ENCODE data around the gene RNF168.
"Not testable (repeated sequence)": the region's sequence is repeated elsewhere in the genome, so short reads cannot be mapped to it uniquely, and the experiment has no call there.

The RNF168 gene

DNA sequence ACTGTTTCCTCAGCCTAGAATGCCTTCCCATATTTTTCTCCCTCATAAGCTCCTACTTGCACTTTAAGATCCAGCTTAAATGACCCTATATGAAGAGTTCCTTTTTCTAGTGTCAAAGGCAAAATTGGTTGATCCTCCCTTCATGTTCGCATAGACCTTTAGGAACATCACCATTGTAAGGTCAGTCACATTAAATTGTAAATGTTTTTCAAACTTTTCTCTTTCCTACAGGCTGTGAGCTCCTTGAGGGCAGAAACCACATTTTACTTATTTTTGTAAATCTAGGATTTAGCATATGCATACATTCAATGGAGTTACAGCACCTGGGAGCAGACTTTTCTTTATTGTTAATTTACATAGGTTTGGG is 10.8 kb upstream of the RNF168 start:
- no peak for DNase-seq

DNA sequence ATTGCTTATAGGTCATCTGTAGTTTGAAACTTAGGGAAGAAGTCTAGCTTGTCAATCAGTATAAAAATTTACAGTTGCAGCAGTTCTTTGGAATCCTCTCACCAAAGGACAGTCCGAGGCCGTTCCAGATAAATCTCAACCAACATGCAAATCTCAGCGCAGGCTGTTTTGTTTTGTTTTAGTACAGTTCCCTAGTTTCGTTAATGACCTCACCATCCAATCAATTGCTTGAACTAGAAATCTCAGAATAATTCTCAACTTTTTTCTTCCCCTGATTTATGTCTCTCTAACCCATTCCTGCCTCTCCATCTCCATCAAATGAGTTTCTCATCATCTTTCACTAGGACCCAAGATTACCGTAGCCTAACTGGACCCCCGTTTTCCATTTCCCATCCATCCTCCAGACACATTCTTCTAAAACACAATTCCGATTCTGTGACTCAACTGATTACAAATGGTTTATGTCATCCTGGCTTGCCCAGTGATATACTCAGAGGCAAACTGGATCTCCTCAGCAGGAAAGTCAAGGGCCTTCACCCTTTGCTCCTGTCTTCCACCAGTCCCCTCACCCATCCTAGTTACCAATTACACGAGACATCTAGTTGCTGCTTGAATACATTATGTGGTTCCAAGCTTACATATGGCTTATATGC is 10.3 kb upstream of the RNF168 start:
- DNase-seq, result no peak

GRCh38 chr3:196511646-196512425 is 8.3 kb upstream of the RNF168 start:
- not testable (repeated sequence) for DNase-seq

- DNase-seq, result not testable (repeated sequence)
Observed at GRCh38 chr3:196511108-196511507, 7.5 kb upstream of the RNF168 start.

DNA sequence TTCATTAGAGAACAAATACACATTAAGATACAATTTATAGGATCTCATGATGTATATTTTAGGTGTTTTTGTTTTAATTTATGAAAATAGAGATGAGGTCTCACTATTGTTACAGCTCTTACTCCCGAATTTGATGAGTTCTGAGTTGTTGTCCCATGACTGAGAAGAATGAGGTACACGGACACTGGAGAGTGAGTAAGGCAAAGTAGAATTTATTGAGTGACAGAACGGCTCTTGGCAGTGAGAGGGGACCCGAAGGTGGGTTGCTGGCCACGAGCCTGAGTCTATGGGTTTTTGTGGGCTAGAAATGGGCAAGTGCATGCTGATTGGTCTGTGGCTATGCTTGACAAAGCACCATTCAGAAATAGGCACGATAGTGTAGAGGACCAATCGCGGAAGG is 3.1 kb upstream of the RNF168 start:
- DNase-seq, result no peak

DNA sequence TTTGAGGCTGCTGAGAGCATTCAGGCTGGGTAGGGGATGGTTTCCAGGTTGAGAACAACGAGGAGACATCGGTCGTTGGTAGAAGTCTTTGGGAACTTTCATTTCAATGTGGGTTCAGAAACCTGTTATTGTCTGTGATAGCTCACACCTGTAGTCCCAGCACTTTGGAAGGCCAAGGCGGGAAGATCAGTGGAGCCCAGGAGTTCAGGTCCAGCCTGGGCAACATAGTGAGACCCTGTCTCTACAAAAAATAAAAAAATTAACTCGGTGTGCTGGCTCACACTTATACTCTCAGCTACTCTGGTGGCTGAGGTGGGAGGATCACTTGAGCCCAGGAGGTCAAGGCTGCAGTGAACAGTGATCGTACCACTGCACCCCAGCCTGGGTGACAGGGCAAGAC is 988 bp upstream of the RNF168 start:
- DNase-seq, result no peak

DNA sequence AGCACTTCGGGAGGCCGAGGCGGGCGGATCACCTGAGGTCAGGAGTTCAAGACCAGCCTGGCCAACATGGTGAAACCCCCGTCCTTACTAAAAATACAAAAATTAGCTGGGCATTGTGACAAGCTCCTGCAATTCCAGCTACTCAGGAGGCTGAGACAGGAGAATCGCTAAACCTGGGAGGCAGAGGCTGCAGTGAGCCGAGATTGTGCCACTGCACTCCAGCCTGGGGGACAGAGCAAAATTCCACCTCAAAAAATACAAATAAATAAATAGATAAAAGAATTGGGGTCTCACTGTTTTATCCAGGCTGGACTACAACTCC is 470 bp upstream of the RNF168 start:
- not testable (repeated sequence) for DNase-seq

- DNase-seq, result peak; percentile 28
Observed at GRCh38 chr3:196502775-196503195, 783 bp downstream of the RNF168 start.

DNA sequence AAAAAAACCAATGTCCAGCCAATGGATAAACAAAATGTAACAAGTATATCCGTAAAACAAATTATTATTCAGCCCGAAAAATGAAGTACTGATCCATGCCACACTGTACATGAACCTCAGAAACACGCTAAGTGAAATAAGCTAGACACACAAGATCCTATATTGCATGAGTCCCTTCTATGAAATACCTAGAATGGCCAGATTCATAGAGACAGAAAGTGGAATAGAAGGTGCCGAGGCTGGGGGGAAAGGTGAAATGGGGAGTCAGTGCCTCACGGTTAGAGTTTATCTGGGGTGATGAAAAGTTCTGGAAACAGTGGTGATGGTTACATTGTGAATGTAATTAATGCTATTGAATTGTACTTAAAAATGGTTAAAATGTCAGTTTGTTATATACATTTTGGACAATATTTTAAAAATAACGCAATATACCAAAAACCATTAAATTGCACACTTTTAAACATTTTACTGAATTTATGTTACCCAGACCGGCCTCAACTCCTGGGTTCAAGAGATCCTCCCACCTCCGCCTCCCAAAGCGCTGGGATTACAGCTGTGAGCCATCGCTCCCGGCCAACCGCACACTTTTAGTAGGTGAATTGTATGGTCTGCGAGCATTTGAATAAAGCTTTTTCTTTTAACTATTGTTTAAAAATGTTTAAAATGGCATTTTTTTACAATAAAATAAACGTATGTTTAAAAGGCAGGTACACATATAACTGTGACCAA is 2.1 kb downstream of the RNF168 start:
- peak; percentile 8 for DNase-seq

DNA sequence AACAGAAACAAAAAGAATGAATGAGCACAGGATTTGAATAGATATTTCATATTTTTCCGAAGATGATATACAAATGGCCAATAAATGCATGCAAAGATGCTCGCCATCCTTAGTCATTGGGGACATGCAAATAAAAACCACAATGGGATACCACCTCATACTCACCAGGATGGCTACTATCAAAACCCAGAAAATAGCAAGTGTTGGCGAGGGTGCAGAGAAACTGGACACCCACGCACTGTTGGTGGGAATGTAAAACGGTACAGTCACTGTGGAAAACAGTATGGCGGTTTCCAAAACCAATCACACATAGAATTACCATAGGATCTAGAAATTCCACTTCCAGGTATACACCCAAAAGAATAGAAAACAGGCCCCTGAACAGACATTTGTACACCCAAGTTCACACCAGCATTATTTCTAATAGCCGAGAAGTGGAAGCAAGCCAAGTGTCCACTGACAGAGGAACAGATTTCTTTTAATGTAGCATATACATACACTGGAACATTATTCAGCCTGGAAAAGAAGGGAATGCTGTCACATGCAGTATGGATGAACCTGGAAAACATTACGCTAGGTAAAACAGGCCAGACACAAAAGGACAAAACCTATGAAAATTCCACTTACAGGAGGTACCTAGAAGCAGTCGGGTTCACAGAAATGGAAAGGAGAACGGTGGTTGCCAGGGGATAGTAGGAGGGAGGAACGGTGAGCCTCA is 3.6 kb downstream of the RNF168 start:
- DNase-seq, result peak; percentile 10

- DNase-seq, result no peak
Observed at GRCh38 chr3:196499061-196499460, 4.5 kb downstream of the RNF168 start.

DNA sequence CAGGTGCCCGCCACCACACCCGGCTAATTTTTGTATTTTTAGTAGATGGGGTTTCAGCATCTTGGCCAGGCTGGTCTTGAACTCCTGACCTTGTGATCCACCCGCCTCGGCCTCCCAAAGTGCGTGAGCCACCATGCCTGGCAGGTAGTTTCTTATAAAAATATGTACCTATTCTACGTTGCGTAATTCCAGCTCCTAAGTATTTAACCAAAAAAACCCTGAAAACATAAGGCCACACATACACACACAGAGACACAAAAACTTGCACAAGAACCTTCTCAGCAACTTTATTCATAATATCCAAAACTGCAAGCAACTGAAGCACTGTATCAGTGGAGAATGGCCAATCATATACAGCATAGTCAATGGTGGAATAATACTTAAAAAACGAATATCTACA is 5.3 kb downstream of the RNF168 start:
- no peak for DNase-seq

- DNase-seq, result no peak
Observed at GRCh38 chr3:196496183-196496582, 7.4 kb downstream of the RNF168 start.

GRCh38 chr3:196493292-196493691 is 10.3 kb downstream of the RNF168 start:
- DNase-seq, result no peak

GRCh38 chr3:196492080-196492479 is 11.5 kb downstream of the RNF168 start:
- DNase-seq, result no peak

- DNase-seq, result no peak
Observed at GRCh38 chr3:196489747-196490146, 13.8 kb downstream of the RNF168 start.

DNA sequence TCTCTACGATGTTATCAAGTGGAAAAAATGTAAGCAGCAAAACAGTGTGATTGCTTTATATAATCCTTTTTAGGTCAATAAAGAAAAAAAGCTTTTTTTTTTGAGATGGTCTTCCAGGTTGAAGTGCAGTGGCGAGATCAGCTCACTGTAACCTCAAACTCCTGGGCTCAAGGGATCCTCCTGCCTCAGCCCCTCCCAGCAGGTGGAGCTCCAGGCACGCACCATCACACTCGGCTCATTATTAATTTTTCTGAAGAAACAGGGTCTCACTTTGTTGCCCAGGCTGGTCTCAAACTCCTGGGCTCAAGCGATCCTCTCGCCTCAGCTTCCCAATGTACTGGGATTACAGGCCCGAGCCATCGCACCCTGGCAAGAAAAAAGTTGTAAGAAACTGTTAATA is 17.3 kb downstream of the RNF168 start:
- DNase-seq, result peak; percentile 33

DNA sequence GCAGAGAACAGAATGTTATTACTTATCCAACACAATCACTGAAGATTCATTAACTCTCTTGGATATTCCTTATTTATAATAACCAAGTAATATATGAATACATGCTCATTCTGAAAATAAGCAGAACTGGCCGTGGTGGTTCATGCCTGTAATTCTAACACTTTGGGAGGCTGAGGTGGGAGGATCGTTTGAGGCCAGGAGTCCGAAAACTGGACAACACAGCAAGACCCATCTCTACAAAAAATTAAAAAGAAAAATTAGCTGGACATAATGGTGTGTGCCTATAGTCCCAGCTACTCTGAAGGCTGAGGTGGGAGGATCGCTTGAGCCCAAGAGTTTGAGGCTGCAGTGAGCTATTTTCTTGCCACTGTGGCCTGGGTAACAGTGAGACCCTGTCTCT is 25.9 kb downstream of the RNF168 start:
- DNase-seq, result no peak

DNA sequence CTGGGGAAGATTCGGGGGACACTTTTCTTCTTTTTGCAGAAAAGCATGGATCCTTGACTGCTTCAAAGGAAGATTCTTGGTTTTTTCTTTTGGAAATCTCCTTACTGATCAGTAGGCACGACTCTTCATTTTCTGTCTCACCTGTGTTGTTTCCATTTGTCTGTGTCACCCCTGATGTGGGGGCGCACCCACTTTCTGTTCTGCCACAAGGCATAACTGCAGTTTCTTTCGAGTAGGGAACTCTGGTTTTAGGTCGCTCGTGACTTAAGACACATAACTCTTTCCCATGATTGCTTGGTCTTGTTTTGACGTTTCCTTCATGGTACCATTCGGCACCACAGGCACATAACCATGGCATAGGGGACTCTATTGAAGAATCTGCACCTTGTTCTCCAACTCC is 31.3 kb downstream of the RNF168 start:
- no peak for DNase-seq

DNA sequence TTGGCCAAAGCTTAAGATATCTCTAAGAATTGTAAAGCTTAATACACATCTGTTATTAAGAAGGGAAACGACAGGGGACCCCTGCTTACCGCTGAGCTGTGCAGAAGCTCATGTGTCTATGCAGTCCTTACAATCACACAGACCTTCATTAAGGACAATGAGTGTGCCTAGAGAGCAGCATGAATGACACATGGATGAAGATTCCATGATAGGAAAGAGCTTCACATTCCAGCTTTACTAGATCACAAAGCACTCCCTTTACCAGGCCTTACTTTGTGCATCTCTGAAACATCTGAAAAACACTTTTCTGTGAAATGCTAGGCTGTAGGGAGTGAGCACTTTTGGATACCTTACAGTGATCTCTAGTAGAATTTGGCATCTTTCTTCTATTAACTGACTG is 32.0 kb downstream of the RNF168 start:
- DNase-seq, result no peak

DNA sequence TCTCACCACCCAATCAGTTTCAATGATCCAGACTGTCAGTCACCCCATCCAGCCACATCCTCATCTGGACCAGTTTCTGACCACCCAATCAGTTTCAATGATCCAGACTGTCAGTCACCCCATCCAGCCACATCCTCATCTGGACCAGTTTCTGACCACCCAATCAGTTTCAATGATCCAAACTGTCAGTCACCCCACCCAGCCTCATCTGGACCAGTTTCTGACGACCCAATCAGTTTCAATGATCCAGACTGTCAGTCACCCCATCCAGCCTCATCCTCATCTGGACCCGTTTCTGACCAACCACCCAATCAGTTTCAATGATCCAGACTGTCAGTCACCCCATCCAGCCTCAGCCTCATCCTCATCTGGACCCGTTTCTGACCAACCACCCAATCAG is 33.4 kb downstream of the RNF168 start:
- not testable (repeated sequence) for DNase-seq

GRCh38 chr3:196463804-196464203 is 39.8 kb downstream of the RNF168 start:
- DNase-seq, result no peak

DNA sequence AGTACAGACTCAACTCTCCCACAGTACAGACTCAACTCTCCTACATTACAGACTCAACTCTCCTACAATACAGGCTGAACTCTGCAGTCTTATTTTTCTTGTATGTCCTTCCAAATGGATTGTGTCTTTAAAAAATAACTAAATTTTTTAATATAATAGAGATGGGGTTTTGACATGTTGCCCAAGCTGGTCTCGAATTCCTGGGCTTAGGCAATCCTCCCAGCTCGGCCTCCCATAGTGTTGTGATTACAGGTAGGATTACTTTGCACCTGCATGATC is 40.2 kb downstream of the RNF168 start:
- no peak for DNase-seq
